H1 (cell line): Measurements from ENCODE around the gene CRTC3. TPM values are rescaled to one million over a fixed set of nuclear protein-coding genes. Genes with fewer than 3 reads are reported as not detected.

Source experiments
- CTCF ChIA-PET: fragments of 300-600 bp; sonication (Branson Sonifier 250); formaldehyde crosslinking; loops from one replicate; lab custom pipeline; 2021; ENCODE audit not compliant: partially characterized antibody; lab: Charles Lee
- POLR2A ChIA-PET: fragments of 300-600 bp; sonication (Branson Sonifier 250); formaldehyde crosslinking; loops from one replicate; lab custom pipeline; 2021; ENCODE audit warnings: inconsistent platforms; ENCODE audit not compliant: partially characterized antibody; lab: Charles Lee
- DNase-seq, 2 experiments: peaks; one replicate each; pipeline versions ENCODE4 v3.0.0 to v3.0.0-alpha.2; 2010 to 2022; ENCODE audit warnings: low spot score in 2 of 2, low read depth in 1 of 2, mixed read lengths in 1 of 2
- FAIRE-seq: peaks from 2 replicates; lab custom pipeline; 2011; peaks lifted over from hg19 to GRCh38; lab: Jason Lieb, UNC
- H2AFZ ChIP-seq: 2 replicates; pipeline ENCODE4 v1.8.1; 2012; ENCODE audit warnings: low read length, inconsistent platforms
- H2AK5ac ChIP-seq: 2 replicates; pipeline ENCODE4 v1.6.1; 2013; ENCODE audit warnings: low read depth, low read length
- H2BK120ac ChIP-seq: replicated peaks from 2 replicates; pipeline ENCODE3; 2013; ENCODE audit warnings: low read depth, low read length, inconsistent platforms
- H2BK12ac ChIP-seq: 2 replicates; pipeline ENCODE4 v1.6.1; 2013; ENCODE audit warnings: low read depth, low read length
- H2BK15ac ChIP-seq: 2 replicates; pipeline ENCODE4 v1.6.1; 2013; ENCODE audit warnings: low read length
- H2BK20ac ChIP-seq: 2 replicates; pipeline ENCODE4 v1.6.1; 2013; ENCODE audit warnings: low read length
- H2BK5ac ChIP-seq: 2 replicates; pipeline ENCODE4 v1.6.1; 2013; ENCODE audit warnings: low read depth, low read length
- H3K14ac ChIP-seq: 2 replicates; pipeline ENCODE4 v1.6.1; 2013; ENCODE audit warnings: inconsistent platforms; ENCODE audit not compliant: insufficient read length
- H3K18ac ChIP-seq: 2 replicates; pipeline ENCODE4 v1.6.1; 2013; ENCODE audit warnings: low read length; ENCODE audit errors: extremely low read depth
- H3K23ac ChIP-seq: 2 replicates; pipeline ENCODE4 v1.6.1; 2013; ENCODE audit warnings: inconsistent platforms; ENCODE audit not compliant: insufficient read length
- H3K23me2 ChIP-seq: 2 replicates; pipeline ENCODE4 v1.6.1; 2013; ENCODE audit warnings: low read depth, low read length
- H3K27ac ChIP-seq: 2 replicates; pipeline ENCODE4 v1.6.1; 2011; ENCODE audit warnings: low read depth, low read length, inconsistent platforms
- H3K27me3 ChIP-seq, 4 experiments: replicated peaks in 1 of 4; 1 replicate in 1 of 4; 2 replicates in 3 of 4; pipeline versions ENCODE4 v1.6.1 to v1.8.1; 2011 to 2013; ENCODE audit warnings: low read length in 3 of 4, mild to moderate bottlenecking in 3 of 4, inconsistent platforms in 2 of 4, mixed read lengths in 2 of 4, moderate library complexity in 1 of 4; ENCODE audit not compliant: control insufficient read depth in 3 of 4, insufficient read depth in 3 of 4; ENCODE audit errors: extremely low read depth in 1 of 4
- H3K36me3 ChIP-seq, 4 experiments: 2 replicates each; pipeline versions ENCODE4 v1.6.1 to v1.8.1; 2011 to 2013; ENCODE audit warnings: mild to moderate bottlenecking in 4 of 4, low read length in 3 of 4, moderate library complexity in 2 of 4, control low read depth in 1 of 4, inconsistent platforms in 1 of 4; ENCODE audit not compliant: insufficient read depth in 4 of 4, control insufficient read depth in 2 of 4
- H3K4ac ChIP-seq: replicated peaks from 2 replicates; pipeline ENCODE3; 2013; ENCODE audit warnings: low read length, low read depth, mixed read lengths, inconsistent platforms; ENCODE audit not compliant: insufficient read length
- H3K4me1 ChIP-seq, 4 experiments: replicated peaks in 1 of 4; 1 replicate in 1 of 4; 2 replicates in 3 of 4; pipeline versions ENCODE4 v1.6.1 to v1.8.1; 2011 to 2013; ENCODE audit warnings: low read length in 3 of 4, inconsistent platforms in 2 of 4, mixed read lengths in 1 of 4; ENCODE audit not compliant: insufficient read depth in 4 of 4, control insufficient read depth in 3 of 4
- H3K4me2 ChIP-seq, 2 experiments: 2 replicates each; pipeline versions ENCODE4 v1.6.1 to v1.8.1; 2011 to 2013; ENCODE audit warnings: low read depth in 2 of 2, low read length in 2 of 2, control low read depth in 1 of 2, inconsistent platforms in 1 of 2, mild to moderate bottlenecking in 1 of 2; ENCODE audit not compliant: insufficient read depth in 1 of 2
- H3K4me3 ChIP-seq, 4 experiments: fragments of 200-600, 300-600 bp in 1 of 4; sonication (generic), shearing (Covaris generic), sonication (Bioruptor Twin) in 1 of 4; 2 replicates each; pipeline versions ENCODE4 v1.5.1 to v1.8.1; 2011 to 2016; ENCODE audit warnings: low read length in 4 of 4, low read depth in 3 of 4, control low read depth in 2 of 4, inconsistent platforms in 2 of 4, mild to moderate bottlenecking in 2 of 4, mixed read lengths in 1 of 4, moderate library complexity in 1 of 4; ENCODE audit not compliant: insufficient read depth in 2 of 4; ENCODE audit errors: extremely low read depth in 1 of 4
- H3K56ac ChIP-seq: replicated peaks from 2 replicates; pipeline ENCODE3; 2013; ENCODE audit warnings: low read depth, mild to moderate bottlenecking, mixed read lengths, low read length, inconsistent platforms; ENCODE audit not compliant: insufficient read length
- H3K79me1 ChIP-seq: 2 replicates; pipeline ENCODE4 v1.6.1; 2013; ENCODE audit warnings: low read depth, low read length, control low read depth
- H3K79me2 ChIP-seq, 2 experiments: 2 replicates each; pipeline versions ENCODE4 v1.6.1 to v1.8.1; 2012 to 2013; ENCODE audit warnings: low read length in 2 of 2, mild to moderate bottlenecking in 2 of 2, inconsistent platforms in 1 of 2; ENCODE audit not compliant: insufficient read depth in 2 of 2, control insufficient read depth in 1 of 2
- H3K9ac ChIP-seq, 4 experiments: replicated peaks in 1 of 4; 1 replicate in 1 of 4; 2 replicates in 3 of 4; pipeline versions ENCODE4 v1.6.1 to v1.8.1; 2011 to 2013; ENCODE audit warnings: low read depth in 3 of 4, low read length in 3 of 4, control low read depth in 2 of 4, mild to moderate bottlenecking in 2 of 4, moderate library complexity in 2 of 4, inconsistent platforms in 1 of 4; ENCODE audit errors: extremely low read depth in 1 of 4
- H3K9me3 ChIP-seq, 2 experiments: 2 replicates each; pipeline versions ENCODE4 v1.6.1 to v1.8.1; 2012 to 2013; ENCODE audit warnings: mild to moderate bottlenecking in 2 of 2, moderate library complexity in 2 of 2, control low read depth in 1 of 2, inconsistent platforms in 1 of 2, low read depth in 1 of 2, low read length in 1 of 2, mixed read lengths in 1 of 2; ENCODE audit not compliant: insufficient read depth in 2 of 2
- H4K20me1 ChIP-seq, 2 experiments: replicated peaks in 1 of 2; 2 replicates each; pipeline versions ENCODE3 to v1.8.1; 2011 to 2013; ENCODE audit warnings: inconsistent platforms in 2 of 2, low read length in 2 of 2, mild to moderate bottlenecking in 1 of 2; ENCODE audit not compliant: insufficient read depth in 2 of 2, control insufficient read depth in 1 of 2
- H4K5ac ChIP-seq: 2 replicates; pipeline ENCODE4 v1.6.1; 2013; ENCODE audit warnings: low read length, low read depth, mixed read lengths, inconsistent platforms; ENCODE audit not compliant: insufficient read length
- H4K8ac ChIP-seq: 2 replicates; pipeline ENCODE4 v1.8.0; 2013; ENCODE audit warnings: mild to moderate bottlenecking, moderate library complexity, low read length, inconsistent platforms; ENCODE audit not compliant: insufficient read depth; ENCODE audit errors: extremely low read depth
- H4K91ac ChIP-seq: replicated peaks from 2 replicates; pipeline ENCODE3; 2013; ENCODE audit warnings: low read length, mixed read lengths, inconsistent platforms; ENCODE audit not compliant: insufficient read length
- CHD2 ChIP-seq: IDR thresholded peaks from 2 replicates; pipeline ENCODE4 v1.6.1; 2012; ENCODE audit warnings: low read length, improper control_type of control experiment
- CREB1 ChIP-seq: IDR thresholded peaks from 2 replicates; pipeline ENCODE4 v1.6.1; 2012; ENCODE audit warnings: inconsistent platforms
- CTBP2 ChIP-seq: IDR thresholded peaks from 2 replicates; pipeline ENCODE4 v1.7.0; 2011; ENCODE audit warnings: borderline replicate concordance, mild to moderate bottlenecking, moderate library complexity, mixed read lengths, low read length; ENCODE audit not compliant: insufficient read depth, insufficient read length
- EGR1 ChIP-seq: IDR thresholded peaks from 2 replicates; pipeline ENCODE4 v1.6.1; 2011; ENCODE audit warnings: low read depth, low read length, borderline replicate concordance
- KDM4A ChIP-seq: IDR thresholded peaks from one replicate; pipeline ENCODE4 v1.7.1; 2012; ENCODE audit warnings: low read depth, mild to moderate bottlenecking, moderate library complexity, low read length, inconsistent platforms; ENCODE audit not compliant: severe bottlenecking
- KDM5A ChIP-seq: fragments of 200-600 bp; IDR thresholded peaks from 2 replicates; pipeline ENCODE4 v1.7.1; 2012; ENCODE audit warnings: mild to moderate bottlenecking, low read length, inconsistent platforms, mixed read lengths
- NANOG ChIP-seq: IDR thresholded peaks from 2 replicates; pipeline ENCODE4 v1.6.1; 2011; ENCODE audit warnings: low read length, low read depth, mild to moderate bottlenecking, inconsistent platforms; ENCODE audit not compliant: insufficient read depth, poor library complexity, severe bottlenecking
- RBBP5 ChIP-seq: IDR thresholded peaks from 2 replicates; pipeline ENCODE4 v1.7.1; 2012; ENCODE audit warnings: low read depth, mild to moderate bottlenecking, inconsistent platforms, low read length, moderate library complexity, borderline replicate concordance
- RXRA ChIP-seq: IDR thresholded peaks from 2 replicates; pipeline ENCODE4 v1.6.1; 2011; ENCODE audit warnings: low read depth, mild to moderate bottlenecking, low read length, moderate library complexity; ENCODE audit not compliant: insufficient read depth
- SIRT6 ChIP-seq: IDR thresholded peaks from one replicate; pipeline ENCODE4 v1.7.1; 2012; ENCODE audit warnings: low read length, inconsistent platforms
- SP1 ChIP-seq: IDR thresholded peaks from 2 replicates; pipeline ENCODE4 v1.6.1; 2011; ENCODE audit warnings: low read depth, low read length
- TBP ChIP-seq: IDR thresholded peaks from 2 replicates; pipeline ENCODE4 v1.6.1; 2011; ENCODE audit warnings: low read depth, low read length, improper control_type of control experiment
- TEAD4 ChIP-seq: IDR thresholded peaks from 2 replicates; pipeline ENCODE4 v1.6.1; 2012; ENCODE audit warnings: low read depth, low read length, inconsistent platforms, mixed read lengths
- YY1 ChIP-seq: IDR thresholded peaks from 2 replicates; pipeline ENCODE4 v1.6.1; 2011; ENCODE audit warnings: low read depth, mild to moderate bottlenecking, low read length
- WGBS, 2 experiments: shearing (Covaris generic) in 1 of 2; methylation state at CpG; one replicate each; pipeline versions ENCODE4 v1.1.6 to v1.1.7; 2013 to 2015; ENCODE audit warnings: low lambda C conversion rate in 2 of 2, mixed read lengths in 2 of 2, inconsistent platforms in 1 of 2, low coverage in 1 of 2, missing lambda C conversion rate in 1 of 2; ENCODE audit not compliant: insufficient replicate concordance in 2 of 2, insufficient coverage in 1 of 2, insufficient read length in 1 of 2; ENCODE audit errors: extremely low coverage in 1 of 2, missing lambda C conversion rate in 1 of 2; 5-methylcytosine and 5-hydroxymethylcytosine counted together
- polyA plus RNA-seq, 7 experiments: library from polyadenylated mRNA; depleted of rRNA in 3 of 7; stranded (reverse) in 5 of 7; unstranded in 2 of 7; fragments of >200 nt in 5 of 7; fragments of 200-250 nt in 2 of 7; gene quantifications; 1 replicate in 5 of 7; 2 replicates in 1 of 7; 4 replicates in 1 of 7; pipeline versions ENCODE4 v1.2.1 to v1.2.3, GENCODE V29; 2011 to 2013; ENCODE audit warnings: missing spikeins in 2 of 7, mixed read lengths in 2 of 7
- total RNA-seq: library from RNA; stranded (reverse); fragmentation: NEBNext Ultra II Directional; extraction: Animal tissue kit (Norgen Biotek cat#: 25700); gene quantifications from 2 replicates; pipeline ENCODE4 v1.2.1, GENCODE V29; 2021
- TF ChIP-seq, protein P1 (sequence below): IDR thresholded peaks from 2 replicates; pipeline ENCODE4 v1.6.1; 2012; ENCODE audit warnings: inconsistent platforms

CRTC3 gene
- total and polyA plus RNA-seq, 2 of the 8 experiments (the other 6 are each of a cell fraction or from before 2014, with no cell fraction given), result 5.0 to 5.3 TPM

GRCh38 chr15:90623854-90624253 lies 94.1 kb downstream of the CRTC3 start:
- H2BK20ac ChIP-seq, result no peak overlapping the region
- H3K27ac ChIP-seq, result no peak overlapping the region
- H2AK5ac ChIP-seq, result no peak overlapping the region
- WGBS, 2 experiments, result 81% methylated on average over 6 of the region's 6 CpGs; no CpG with 5 or more reads in 1 of the 2 experiments
- no peak for DNase-seq
- no peaks in the 10 kb centered on the region for H3K79me1 ChIP-seq
- H3K36me3 ChIP-seq, result no peaks in the 10 kb centered on the region; a peak in 1 of 8 replicates
- no peak overlapping the region for H2BK120ac ChIP-seq
- no peak overlapping the region for H4K8ac ChIP-seq
- no peaks in the 10 kb centered on the region for H3K27me3 ChIP-seq
- no peak overlapping the region for H3K4ac ChIP-seq
- no peak overlapping the region; the same call in 1 of the 2 replicates for H3K18ac ChIP-seq
- no peak overlapping the region for H3K56ac ChIP-seq
- peaks cover 0 to 2% of the 10 kb centered on the region in 2 experiments for H4K20me1 ChIP-seq
- no peaks in the 10 kb centered on the region; a peak in 1 of 7 replicates for H3K4me1 ChIP-seq
- H3K79me2 ChIP-seq, result no peaks in the 10 kb centered on the region
- H2BK15ac ChIP-seq, result peak overlapping the region; percentile 31; the same call in 1 of the 2 replicates
- CTCF ChIA-PET, result interaction anchor here (1.1 to 1.5 kb wide), 3 partner anchors 17 to 67 kb away, joined by 3 to 5 read pairs (median 3); no protein-coding TSS in a partner anchor
- no peaks in the 10 kb centered on the region for H3K23me2 ChIP-seq
- H4K5ac ChIP-seq, result no peak overlapping the region
- no peaks in the 10 kb centered on the region for H3K9me3 ChIP-seq
- FAIRE-seq, result no peak
- H3K23ac ChIP-seq, result no peak overlapping the region
- no peak overlapping the region for H4K91ac ChIP-seq
- H2BK5ac ChIP-seq, result no peak overlapping the region; the same call in 1 of the 2 replicates
- no peak overlapping the region for H3K9ac ChIP-seq
- POLR2A ChIA-PET, result no interaction called here
- H3K4me2 ChIP-seq, result no peak overlapping the region
- no peak overlapping the region for H3K14ac ChIP-seq
- H2BK12ac ChIP-seq, result peak overlapping the region; percentile 80; the same call in 1 of the 2 replicates
- no peak overlapping the region for H3K4me3 ChIP-seq
- no peak overlapping the region for H2AFZ ChIP-seq
- TF ChIP-seq RBBP5 (no peak), NANOG (no peak), TBP (no peak), CHD2 (no peak), YY1 (no peak), SP1 (no peak), KDM5A (no peak), CREB1 (no peak), SIRT6 (no peak), TEAD4 (no peak), KDM4A (no peak), CTBP2 (no peak), RXRA (no peak), EGR1 (no peak)
- TF ChIP-seq, protein P1, sequence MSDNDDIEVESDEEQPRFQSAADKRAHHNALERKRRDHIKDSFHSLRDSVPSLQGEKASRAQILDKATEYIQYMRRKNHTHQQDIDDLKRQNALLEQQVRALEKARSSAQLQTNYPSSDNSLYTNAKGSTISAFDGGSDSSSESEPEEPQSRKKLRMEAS, result no peak
